DMS 273 (cell line): ENCODE measurements around the gene DGKG.

Source experiments
- DNase-seq: peaks from one replicate; lab custom pipeline; 2025; ENCODE audit not compliant: unreplicated experiment; lab: John Stamatoyannopoulos, UW

DGKG gene

DNA sequence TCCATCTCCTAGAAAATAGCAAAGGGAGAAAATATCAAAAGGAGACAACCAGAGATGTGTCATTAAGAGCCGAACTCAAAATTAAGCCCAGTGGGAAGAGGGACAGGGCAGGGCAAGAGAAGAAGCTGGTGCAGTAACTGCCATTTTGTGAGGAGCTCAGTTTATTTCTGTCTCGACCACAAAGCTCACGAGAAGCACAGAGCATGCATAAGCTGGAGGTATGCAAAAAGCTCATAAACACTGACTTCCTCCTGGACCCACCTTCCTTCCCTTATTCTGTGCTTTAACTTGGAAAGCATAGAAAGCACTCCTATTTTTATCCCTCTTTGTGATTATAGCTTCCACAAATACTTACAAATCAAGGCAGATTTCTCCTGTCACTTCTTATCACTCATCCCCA, 81.3 kb downstream of the DGKG start:
- no peak for DNase-seq

GRCh38 chr3:186277268-186277909, 84.6 kb downstream of the DGKG start:
- DNase-seq: peak; percentile 36

GRCh38 chr3:186275436-186275835, 86.6 kb downstream of the DGKG start:
- no peak for DNase-seq

DNA sequence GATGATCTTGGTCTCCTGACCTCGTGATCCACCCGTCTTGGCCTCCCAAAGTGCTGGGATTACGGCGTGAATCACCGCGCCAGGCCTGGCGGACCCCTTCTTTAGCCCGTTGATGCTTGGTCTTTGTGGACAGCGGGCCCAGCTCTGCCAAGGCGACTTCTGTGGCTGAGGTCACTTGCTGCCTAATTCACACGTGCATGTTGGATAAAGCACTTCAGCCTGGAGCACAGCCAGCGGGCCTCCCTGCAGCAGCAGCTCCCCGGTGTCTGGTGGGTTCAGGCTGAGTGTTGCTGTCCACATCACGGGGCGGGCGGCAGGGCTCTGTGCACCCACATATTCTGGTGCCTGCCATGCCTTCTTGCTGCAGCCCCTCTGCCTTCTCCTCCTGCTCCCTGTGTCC, 88.4 kb downstream of the DGKG start:
- no peak for DNase-seq

- DNase-seq: no peak
Observed at GRCh38 chr3:186270701-186271100, 91.3 kb downstream of the DGKG start.

DNA sequence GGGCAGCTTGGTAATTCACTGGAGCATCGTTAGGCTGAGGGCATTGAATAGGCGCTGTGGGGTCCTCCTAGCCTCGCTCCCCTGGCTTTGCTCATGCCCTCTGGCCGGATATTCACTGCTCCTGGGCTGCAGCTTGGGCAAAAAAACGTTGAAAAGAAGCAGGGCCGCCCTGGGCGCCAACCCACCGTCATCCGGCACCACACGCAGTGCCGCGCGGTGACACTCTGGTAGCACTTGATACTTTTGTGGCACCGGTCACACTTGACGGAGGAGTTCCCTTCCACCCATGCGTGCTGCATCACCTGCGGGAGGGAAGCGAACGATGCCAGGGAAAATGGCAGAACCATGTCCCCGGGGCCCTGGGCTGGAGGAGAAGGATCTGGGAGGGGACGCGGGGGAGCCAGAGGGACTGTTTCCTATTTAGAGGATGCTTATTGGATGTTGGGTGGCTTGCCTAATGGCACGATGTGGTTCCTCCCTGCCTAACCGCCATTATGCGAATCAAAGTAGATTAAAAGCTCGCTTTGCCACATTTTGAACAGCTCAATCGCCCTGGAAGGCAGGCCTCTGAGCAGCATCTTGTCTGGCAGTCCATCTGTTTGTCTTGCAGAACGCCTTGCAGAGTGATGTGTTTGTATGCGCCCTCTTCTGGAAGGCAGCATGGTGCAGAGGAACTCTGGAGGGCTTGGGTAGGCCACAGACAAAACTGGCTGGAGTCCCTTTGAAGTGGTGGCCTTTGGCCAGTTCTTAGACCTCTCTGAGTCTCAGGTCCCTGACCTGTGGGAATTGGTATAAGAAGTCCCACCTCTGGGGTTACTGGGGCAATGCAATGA, 93.2 kb downstream of the DGKG start:
- DNase-seq: peak; percentile 57

DNA sequence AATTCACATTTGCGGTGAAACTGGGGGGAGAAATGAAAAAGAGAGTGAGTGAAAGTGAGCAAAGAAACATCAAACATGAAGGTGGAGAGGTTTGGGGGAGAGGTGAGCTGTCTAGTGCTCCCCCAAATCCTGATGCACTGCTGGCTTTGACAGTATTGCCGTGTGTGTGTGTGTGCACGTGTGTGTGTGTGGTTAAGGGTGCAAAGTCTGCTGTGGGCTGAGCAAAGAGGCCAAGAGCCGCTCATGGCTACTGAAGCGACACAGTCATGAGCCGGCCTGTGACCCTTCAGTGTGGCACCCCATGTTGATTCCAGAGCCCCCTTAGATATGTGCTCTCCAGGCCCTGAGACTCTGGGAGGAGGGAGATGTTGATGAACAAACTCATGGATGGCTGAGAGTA, 94.3 kb downstream of the DGKG start:
- no peak for DNase-seq

DNA sequence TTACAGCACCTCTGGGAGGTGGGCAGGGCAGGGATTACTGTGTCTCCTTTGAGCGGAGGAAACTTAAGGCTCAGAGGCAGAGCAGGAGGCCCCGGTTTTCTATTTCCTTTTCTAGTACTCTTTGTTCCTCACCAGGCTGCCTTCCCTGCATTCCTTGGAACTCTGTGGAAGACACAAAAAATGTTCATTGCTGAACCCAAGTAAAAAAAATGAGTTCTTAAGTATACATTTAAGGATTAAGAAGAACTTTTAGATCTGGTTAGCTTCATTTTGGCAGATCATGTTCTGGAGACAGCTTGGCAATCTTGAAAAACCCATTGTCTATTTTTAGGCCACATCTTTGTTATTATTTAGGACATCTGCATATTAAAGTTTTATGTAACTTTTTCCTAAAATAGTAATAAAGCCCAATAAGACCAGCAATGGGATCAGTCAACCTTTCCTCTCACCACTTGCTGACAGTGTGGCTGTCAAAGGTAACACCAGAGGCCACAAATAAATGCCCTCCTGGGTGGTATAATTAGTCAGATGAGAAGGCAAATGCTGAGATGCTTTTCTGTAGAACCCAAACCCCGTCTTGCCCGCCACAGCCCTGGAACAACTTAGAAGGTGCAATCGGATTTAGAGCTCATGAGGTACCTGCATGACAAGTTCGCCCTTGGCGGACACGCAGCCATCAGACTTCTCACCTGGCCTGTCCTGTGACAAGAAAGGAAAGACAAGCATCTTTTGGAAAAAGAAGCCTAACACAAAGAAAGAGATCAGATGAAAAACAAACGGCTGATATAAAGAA, 97.2 kb downstream of the DGKG start:
- no peak for DNase-seq

GRCh38 chr3:186261638-186262037, 100.4 kb downstream of the DGKG start:
- DNase-seq: peak; percentile 74

GRCh38 chr3:186260726-186261125, 101.3 kb downstream of the DGKG start:
- DNase-seq: peak; percentile 33

GRCh38 chr3:186259612-186260383, 102.2 kb downstream of the DGKG start:
- peak; percentile 93 for DNase-seq

- DNase-seq: no peak
Observed at GRCh38 chr3:186258968-186259367, 103.1 kb downstream of the DGKG start.

DNA sequence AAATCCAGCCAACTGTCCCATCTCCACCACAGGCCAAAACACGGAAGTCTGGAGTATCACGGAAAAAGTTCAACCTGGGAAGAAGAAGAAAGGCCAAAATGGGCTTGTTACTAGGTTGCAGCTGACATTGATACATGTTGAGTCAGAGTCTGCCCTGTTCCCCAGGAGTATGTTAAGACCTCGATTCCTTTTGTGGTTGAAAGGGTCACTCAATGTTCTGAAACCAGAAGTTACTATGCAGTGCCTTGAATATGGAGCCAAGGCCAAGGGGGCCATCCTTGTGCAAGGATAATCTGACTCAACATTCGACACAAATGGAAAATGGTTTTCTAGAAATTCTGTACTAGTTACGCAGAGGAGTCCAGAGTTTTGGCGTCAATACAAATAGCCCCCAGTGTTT, 104.2 kb downstream of the DGKG start:
- no peak for DNase-seq

GRCh38 chr3:186255703-186256331, 106.2 kb downstream of the DGKG start:
- peak; percentile 55 for DNase-seq

GRCh38 chr3:186254676-186255650, 107.1 kb downstream of the DGKG start:
- no peak for DNase-seq

- peak; percentile 97 for DNase-seq
Observed at GRCh38 chr3:186251948-186252619, 110.0 kb downstream of the DGKG start.

- DNase-seq: peak; percentile 50
Observed at GRCh38 chr3:186248850-186249249, 113.2 kb downstream of the DGKG start.
